HepG2 (cell line): ENCODE results near the gene NF2. TPM values are rescaled to one million over a fixed set of nuclear protein-coding genes. Genes with fewer than 3 reads are reported as not detected.

Experiments used
- DDIT3 ChIP-seq: sonication (generic); formaldehyde crosslinking; IDR thresholded peaks from 2 replicates; pipeline ENCODE4 v1.4.0; 2020; ENCODE audit warnings: mild to moderate bottlenecking, missing genetic modification reagents
- MLXIP ChIP-seq: sonication (generic); formaldehyde crosslinking; IDR thresholded peaks from 2 replicates; pipeline ENCODE4 v1.9.0; 2021; ENCODE audit warnings: missing genetic modification reagents, borderline replicate concordance
- ZBTB37 ChIP-seq: sonication (generic); formaldehyde crosslinking; IDR thresholded peaks from 2 replicates; pipeline ENCODE4 v1.4.0; 2020; ENCODE audit warnings: mild to moderate bottlenecking, missing genetic modification reagents
- ZBTB40 ChIP-seq, 2 experiments: fragments of 450-650 bp in 1 of 2; sonication (generic) in 1 of 2; formaldehyde crosslinking in 1 of 2; IDR thresholded peaks; 2 replicates each; pipeline versions ENCODE4 v1.6.1 to v1.8.0; 2016 to 2022; ENCODE audit warnings: antibody characterized with exemption in 1 of 2, mild to moderate bottlenecking in 1 of 2, missing genetic modification reagents in 1 of 2
- polyA plus RNA-seq, 8 experiments: library from polyadenylated mRNA; depleted of rRNA in 3 of 8; stranded (reverse) in 7 of 8; unstranded in 1 of 8; fragments of >200 nt; fragmentation: Illumina TruSeq in 4 of 8; extraction: Trizol in 4 of 8; gene quantifications; 2 replicates each; pipeline versions ENCODE4 v1.2.1 to v1.2.3, GENCODE V29; 2011 to 2016; ENCODE audit warnings: low read depth in 4 of 8, missing spikeins in 1 of 8, mixed read lengths in 1 of 8; ENCODE audit not compliant: insufficient read depth in 1 of 8
- total RNA-seq, 5 experiments: library from RNA; depleted of rRNA; stranded (reverse); fragments of >200 nt; fragmentation: Illumina TruSeq; extraction: Trizol; gene quantifications; 2 replicates each; pipeline ENCODE4 v1.2.3, GENCODE V29; 2016; ENCODE audit warnings: low read depth in 1 of 5

Gene NF2
- total and polyA plus RNA-seq, 2 of the 13 experiments (the other 11 are each of a cell fraction or from before 2014, with no cell fraction given) = 9.3 to 33.3 TPM

GRCh38 chr22:29731058-29731850, 127.8 kb downstream of the NF2 start (continued):
- TF ChIP-seq MLXIP (CRISPR knock-in tag) = no peak
- no peak for TF ChIP-seq ZBTB40 (IDR thresholded peaks at IDR 0.05)
- no peak for TF ChIP-seq ZBTB40 (CRISPR knock-in tag; IDR thresholded peaks at IDR 0.05)
- no peak for TF ChIP-seq ZBTB37 (CRISPR knock-in tag)
- no peak for TF ChIP-seq DDIT3 (CRISPR knock-in tag)
